HEK293 (cell line): ENCODE data around the gene SELENOK.
A peak's percentile ranks its signal among the peaks of the same experiment; 100 is the strongest.

Experiments used
- CTCF ChIA-PET: fragments of 350-600 bp; formaldehyde crosslinking; extraction: SDS; loops from one replicate; lab custom pipeline; 2021; ENCODE audit warnings: antibody characterized with exemption; lab: Yijun Ruan, JAX
- POLR2A ChIA-PET: fragments of 300-600 bp; formaldehyde crosslinking; extraction: SDS; loops from one replicate; lab custom pipeline; 2020; ENCODE audit warnings: antibody characterized with exemption, inconsistent platforms; lab: Yijun Ruan, JAX
- H3K27ac ChIP-seq: fragments of 200-500 bp; sonication (Bioruptor generic); 2 replicates; pipeline ENCODE4 v1.5.1; 2014; ENCODE audit warnings: low read depth, low read length, control low read depth, inconsistent platforms; ENCODE audit errors: extremely low read depth
- H3K36me3 ChIP-seq, 2 experiments: fragments of 200-500 bp in 1 of 2; sonication (Bioruptor generic) in 1 of 2; 1 replicate in 1 of 2; 2 replicates in 1 of 2; pipeline ENCODE4 v1.5.1; 2014 to 2017; ENCODE audit warnings: inconsistent platforms in 2 of 2, low read length in 2 of 2; ENCODE audit not compliant: control insufficient read depth in 2 of 2, insufficient read depth in 1 of 2
- H3K4me1 ChIP-seq: fragments of 200-500 bp; sonication (Bioruptor generic); 2 replicates; pipeline ENCODE4 v1.5.1; 2014; ENCODE audit warnings: mild to moderate bottlenecking, low read length, inconsistent platforms; ENCODE audit not compliant: control insufficient read depth, insufficient read depth
- H3K4me3 ChIP-seq: 2 replicates; pipeline ENCODE4 v1.5.1; 2011; ENCODE audit warnings: low read depth, mild to moderate bottlenecking, control low read depth, low read length, moderate library complexity
- H3K9me3 ChIP-seq: fragments of 200-500 bp; sonication (Bioruptor generic); 2 replicates; pipeline ENCODE4 v1.5.1; 2014; ENCODE audit warnings: low read depth, low read length, inconsistent platforms; ENCODE audit not compliant: control insufficient read depth, insufficient read depth
- OVOL3 ChIP-seq: fragments of 450-650 bp; formaldehyde crosslinking; IDR thresholded peaks from 2 replicates; pipeline ENCODE4 v1.5.1; 2016; ENCODE audit warnings: missing biosample characterization, missing genetic modification characterization
- PRDM1 ChIP-seq: fragments of 450-650 bp; formaldehyde crosslinking; IDR thresholded peaks from 2 replicates; pipeline ENCODE4; 2016; ENCODE audit warnings: missing biosample characterization, missing genetic modification characterization
- SP2 ChIP-seq: fragments of 450-650 bp; formaldehyde crosslinking; IDR thresholded peaks from 2 replicates; pipeline ENCODE4 v1.5.1; 2016; ENCODE audit warnings: missing biosample characterization, missing genetic modification characterization
- ZBTB21 ChIP-seq: fragments of 450-650 bp; formaldehyde crosslinking; IDR thresholded peaks from 2 replicates; pipeline ENCODE4 v1.5.1; 2017; ENCODE audit warnings: missing biosample characterization, missing genetic modification characterization
- ZEB2 ChIP-seq: fragments of 450-650 bp; formaldehyde crosslinking; IDR thresholded peaks from 2 replicates; pipeline ENCODE4 v1.5.1; 2016; ENCODE audit warnings: missing biosample characterization, missing genetic modification characterization
- ZNF155 ChIP-seq: fragments of 450-650 bp; formaldehyde crosslinking; IDR thresholded peaks from 2 replicates; pipeline ENCODE4 v1.5.1; 2016; ENCODE audit warnings: missing biosample characterization, missing genetic modification characterization
- ZNF221 ChIP-seq: fragments of 450-650 bp; formaldehyde crosslinking; IDR thresholded peaks from 2 replicates; pipeline ENCODE4 v1.5.1; 2017; ENCODE audit warnings: missing biosample characterization, missing genetic modification characterization, borderline replicate concordance
- ZNF23 ChIP-seq: fragments of 450-650 bp; formaldehyde crosslinking; IDR thresholded peaks from 2 replicates; pipeline ENCODE4 v1.5.1; 2016; ENCODE audit warnings: missing biosample characterization, missing genetic modification characterization, borderline replicate concordance
- ZNF248 ChIP-seq: fragments of 450-650 bp; formaldehyde crosslinking; IDR thresholded peaks from 2 replicates; pipeline ENCODE4 v1.5.1; 2017; ENCODE audit warnings: missing biosample characterization, missing genetic modification characterization
- ZNF292 ChIP-seq: fragments of 450-650 bp; formaldehyde crosslinking; IDR thresholded peaks from 2 replicates; pipeline ENCODE4 v1.5.1; 2016; ENCODE audit warnings: low read depth, missing biosample characterization, missing genetic modification characterization, borderline replicate concordance
- ZNF335 ChIP-seq: fragments of 450-650 bp; formaldehyde crosslinking; conservative IDR thresholded peaks from 2 replicates; pipeline ENCODE4 v1.5.1; 2016; ENCODE audit warnings: missing biosample characterization, missing genetic modification characterization
- ZNF366 ChIP-seq: fragments of 450-650 bp; formaldehyde crosslinking; conservative IDR thresholded peaks from 2 replicates; pipeline ENCODE4 v1.5.1; 2016; ENCODE audit warnings: missing biosample characterization, missing genetic modification characterization
- ZNF394 ChIP-seq: fragments of 450-650 bp; formaldehyde crosslinking; IDR thresholded peaks from 2 replicates; pipeline ENCODE4 v1.5.1; 2016; ENCODE audit warnings: missing biosample characterization, missing genetic modification characterization, mild to moderate bottlenecking, moderate library complexity, borderline replicate concordance
- ZNF416 ChIP-seq: fragments of 450-650 bp; formaldehyde crosslinking; IDR thresholded peaks from 2 replicates; pipeline ENCODE4 v1.5.1; 2016; ENCODE audit warnings: missing biosample characterization, missing genetic modification characterization
- ZNF473 ChIP-seq: fragments of 450-650 bp; formaldehyde crosslinking; IDR thresholded peaks from 2 replicates; pipeline ENCODE4 v1.5.1; 2017; ENCODE audit warnings: missing biosample characterization, missing genetic modification characterization
- ZNF48 ChIP-seq: fragments of 450-650 bp; formaldehyde crosslinking; IDR thresholded peaks from 2 replicates; pipeline ENCODE4 v1.5.1; 2016; ENCODE audit warnings: missing biosample characterization, missing genetic modification characterization
- ZNF513 ChIP-seq: fragments of 450-650 bp; IDR thresholded peaks from 2 replicates; pipeline ENCODE4 v1.5.1; 2018; ENCODE audit warnings: missing biosample characterization, missing genetic modification characterization
- ZNF514 ChIP-seq: fragments of 450-650 bp; formaldehyde crosslinking; IDR thresholded peaks from 2 replicates; pipeline ENCODE4 v1.5.1; 2016; ENCODE audit warnings: missing biosample characterization, missing genetic modification characterization
- ZNF529 ChIP-seq: fragments of 450-650 bp; formaldehyde crosslinking; IDR thresholded peaks from 2 replicates; pipeline ENCODE4 v1.5.1; 2017; ENCODE audit warnings: missing genetic modification characterization, missing biosample characterization; ENCODE audit not compliant: insufficient replicate concordance
- ZNF580 ChIP-seq: fragments of 450-650 bp; formaldehyde crosslinking; IDR thresholded peaks from 2 replicates; pipeline ENCODE4 v1.5.1; 2016; ENCODE audit warnings: missing biosample characterization, missing genetic modification characterization
- ZNF585B ChIP-seq: fragments of 450-650 bp; formaldehyde crosslinking; IDR thresholded peaks from 2 replicates; pipeline ENCODE4 v1.5.1; 2016; ENCODE audit warnings: missing biosample characterization, missing genetic modification characterization
- ZNF621 ChIP-seq: fragments of 450-650 bp; formaldehyde crosslinking; IDR thresholded peaks from 2 replicates; pipeline ENCODE4 v1.5.1; 2017; ENCODE audit warnings: missing biosample characterization, missing genetic modification characterization
- ZNF623 ChIP-seq: fragments of 450-650 bp; formaldehyde crosslinking; IDR thresholded peaks from 2 replicates; pipeline ENCODE4 v1.5.1; 2016; ENCODE audit warnings: missing biosample characterization, missing genetic modification characterization
- ZNF629 ChIP-seq: fragments of 450-650 bp; formaldehyde crosslinking; IDR thresholded peaks from 2 replicates; pipeline ENCODE4 v1.5.1; 2017; ENCODE audit warnings: missing biosample characterization, missing genetic modification characterization
- ZNF664 ChIP-seq: fragments of 450-650 bp; formaldehyde crosslinking; IDR thresholded peaks from 2 replicates; pipeline ENCODE4 v1.5.1; 2016; ENCODE audit warnings: missing biosample characterization, missing genetic modification characterization
- ZNF701 ChIP-seq: fragments of 450-650 bp; formaldehyde crosslinking; IDR thresholded peaks from 2 replicates; pipeline ENCODE4 v1.5.1; 2016; ENCODE audit warnings: missing biosample characterization, missing genetic modification characterization
- ZNF747 ChIP-seq: fragments of 450-650 bp; formaldehyde crosslinking; IDR thresholded peaks from 2 replicates; pipeline ENCODE4 v1.5.1; 2016; ENCODE audit warnings: missing biosample characterization, missing genetic modification characterization
- ZSCAN16 ChIP-seq: fragments of 450-650 bp; formaldehyde crosslinking; IDR thresholded peaks from 2 replicates; pipeline ENCODE4 v1.5.1; 2016; ENCODE audit warnings: missing biosample characterization, missing genetic modification characterization
- TF ChIP-seq, protein P1 (sequence below): fragments of 450-650 bp; formaldehyde crosslinking; IDR thresholded peaks from 2 replicates; pipeline ENCODE4 v1.5.1; 2016; ENCODE audit warnings: missing biosample characterization, missing genetic modification characterization
- TF ChIP-seq, protein P2 (sequence below): fragments of 450-650 bp; formaldehyde crosslinking; IDR thresholded peaks from 2 replicates; pipeline ENCODE4 v1.5.0; 2017; ENCODE audit warnings: missing biosample characterization, missing genetic modification characterization, borderline replicate concordance
- TF ChIP-seq, protein P3 (sequence below): IDR thresholded peaks from 2 replicates; pipeline ENCODE4 v1.6.1; 2011; ENCODE audit warnings: mild to moderate bottlenecking, low read depth, low read length, borderline replicate concordance

Gene SELENOK

GRCh38 chr3:53891497-53892285 lies at the start of gene SELENOK:
SELENOK (minus strand) TSS chr3:53891859.
- peak within 1 kb of the TSS; percentile 98 for H3K4me3 ChIP-seq
- H3K4me1 ChIP-seq: no peaks in the 10 kb centered on the region
- H3K9me3 ChIP-seq: no peaks in the 10 kb centered on the region
- CTCF ChIA-PET: interaction anchor here (0.7 kb wide), 1 partner anchor 1151 kb away, joined by 3 read pairs; no protein-coding TSS in a partner anchor
- POLR2A ChIA-PET: interaction anchor here (0.5 to 1.5 kb wide), 5 partner anchors 15 to 1188 kb away, joined by 3 to 7 read pairs (median 3); no protein-coding TSS in a partner anchor
- H3K27ac ChIP-seq: peak within 1 kb of the TSS; percentile 51
- H3K36me3 ChIP-seq: peaks cover 0 to 19% of the 10 kb centered on the region in 2 experiments; a peak in 1 of 3 replicates
- TF ChIP-seq ZNF514 (no peak), ZBTB21 (tag by site-specific recombination) (peak; percentile 99), ZNF529 (tag by site-specific recombination) (no peak), ZNF747 (tag by site-specific recombination) (no peak), ZNF366 (no peak), ZNF292 (tag by site-specific recombination) (no peak), ZNF23 (tag by site-specific recombination) (no peak), OVOL3 (no peak), ZNF664 (tag by site-specific recombination) (no peak), ZNF416 (no peak), ZNF155 (tag by site-specific recombination) (no peak), ZNF335 (tag by site-specific recombination) (peak; percentile 36; the same call in 1 of the 2 replicates), ZNF621 (tag by site-specific recombination) (no peak), ZNF48 (tag by site-specific recombination) (no peak), ZNF248 (tag by site-specific recombination) (no peak), PRDM1 (no peak), ZEB2 (tag by site-specific recombination) (peak; percentile 66), ZNF585B (no peak), ZNF580 (tag by site-specific recombination) (peak; percentile 96), ZNF394 (tag by site-specific recombination) (peak; percentile 69), ZNF701 (tag by site-specific recombination) (no peak), SP2 (tag by site-specific recombination) (peak; percentile 97), ZNF221 (tag by site-specific recombination) (no peak), ZSCAN16 (no peak), ZNF629 (tag by site-specific recombination) (peak; percentile 99), ZNF623 (no peak), ZNF513 (no peak), ZNF473 (tag by site-specific recombination) (no peak)
- TF ChIP-seq, protein P1, sequence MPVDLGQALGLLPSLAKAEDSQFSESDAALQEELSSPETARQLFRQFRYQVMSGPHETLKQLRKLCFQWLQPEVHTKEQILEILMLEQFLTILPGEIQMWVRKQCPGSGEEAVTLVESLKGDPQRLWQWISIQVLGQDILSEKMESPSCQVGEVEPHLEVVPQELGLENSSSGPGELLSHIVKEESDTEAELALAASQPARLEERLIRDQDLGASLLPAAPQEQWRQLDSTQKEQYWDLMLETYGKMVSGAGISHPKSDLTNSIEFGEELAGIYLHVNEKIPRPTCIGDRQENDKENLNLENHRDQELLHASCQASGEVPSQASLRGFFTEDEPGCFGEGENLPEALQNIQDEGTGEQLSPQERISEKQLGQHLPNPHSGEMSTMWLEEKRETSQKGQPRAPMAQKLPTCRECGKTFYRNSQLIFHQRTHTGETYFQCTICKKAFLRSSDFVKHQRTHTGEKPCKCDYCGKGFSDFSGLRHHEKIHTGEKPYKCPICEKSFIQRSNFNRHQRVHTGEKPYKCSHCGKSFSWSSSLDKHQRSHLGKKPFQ: no peak
- TF ChIP-seq, protein P2, sequence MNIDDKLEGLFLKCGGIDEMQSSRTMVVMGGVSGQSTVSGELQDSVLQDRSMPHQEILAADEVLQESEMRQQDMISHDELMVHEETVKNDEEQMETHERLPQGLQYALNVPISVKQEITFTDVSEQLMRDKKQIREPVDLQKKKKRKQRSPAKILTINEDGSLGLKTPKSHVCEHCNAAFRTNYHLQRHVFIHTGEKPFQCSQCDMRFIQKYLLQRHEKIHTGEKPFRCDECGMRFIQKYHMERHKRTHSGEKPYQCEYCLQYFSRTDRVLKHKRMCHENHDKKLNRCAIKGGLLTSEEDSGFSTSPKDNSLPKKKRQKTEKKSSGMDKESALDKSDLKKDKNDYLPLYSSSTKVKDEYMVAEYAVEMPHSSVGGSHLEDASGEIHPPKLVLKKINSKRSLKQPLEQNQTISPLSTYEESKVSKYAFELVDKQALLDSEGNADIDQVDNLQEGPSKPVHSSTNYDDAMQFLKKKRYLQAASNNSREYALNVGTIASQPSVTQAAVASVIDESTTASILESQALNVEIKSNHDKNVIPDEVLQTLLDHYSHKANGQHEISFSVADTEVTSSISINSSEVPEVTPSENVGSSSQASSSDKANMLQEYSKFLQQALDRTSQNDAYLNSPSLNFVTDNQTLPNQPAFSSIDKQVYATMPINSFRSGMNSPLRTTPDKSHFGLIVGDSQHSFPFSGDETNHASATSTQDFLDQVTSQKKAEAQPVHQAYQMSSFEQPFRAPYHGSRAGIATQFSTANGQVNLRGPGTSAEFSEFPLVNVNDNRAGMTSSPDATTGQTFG (tag by site-specific recombination): no peak
- TF ChIP-seq, protein P3, sequence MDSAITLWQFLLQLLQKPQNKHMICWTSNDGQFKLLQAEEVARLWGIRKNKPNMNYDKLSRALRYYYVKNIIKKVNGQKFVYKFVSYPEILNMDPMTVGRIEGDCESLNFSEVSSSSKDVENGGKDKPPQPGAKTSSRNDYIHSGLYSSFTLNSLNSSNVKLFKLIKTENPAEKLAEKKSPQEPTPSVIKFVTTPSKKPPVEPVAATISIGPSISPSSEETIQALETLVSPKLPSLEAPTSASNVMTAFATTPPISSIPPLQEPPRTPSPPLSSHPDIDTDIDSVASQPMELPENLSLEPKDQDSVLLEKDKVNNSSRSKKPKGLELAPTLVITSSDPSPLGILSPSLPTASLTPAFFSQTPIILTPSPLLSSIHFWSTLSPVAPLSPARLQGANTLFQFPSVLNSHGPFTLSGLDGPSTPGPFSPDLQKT: no peak
